Neural cell (in vitro differentiated cells): Measurements from ENCODE around the gene NBEA.

Experiments used
- EP300 ChIP-seq: fragments of 450-650 bp; conservative IDR thresholded peaks from 2 replicates; pipeline ENCODE4 v1.6.1; 2014; ENCODE audit warnings: antibody characterized with exemption, mild to moderate bottlenecking, moderate library complexity; ENCODE audit not compliant: poor library complexity, severe bottlenecking
- EZH2 ChIP-seq: fragments of 200-600, 300-800 bp; shearing (Covaris generic), sonication (generic); IDR thresholded peaks from 2 replicates; pipeline ENCODE4 v1.6.1; 2014; ENCODE audit warnings: antibody characterized with exemption, low read length, borderline replicate concordance, mild to moderate bottlenecking; ENCODE audit not compliant: insufficient read depth, poor library complexity, severe bottlenecking
- POLR2AphosphoS5 ChIP-seq: IDR thresholded peaks from 2 replicates; pipeline ENCODE4 v1.6.1; 2012
- TF ChIP-seq, protein P1 (sequence below): fragments of 450-650 bp; IDR thresholded peaks from 2 replicates; pipeline ENCODE4 v1.5.1; 2014; ENCODE audit warnings: antibody characterized with exemption, mild to moderate bottlenecking, moderate library complexity; ENCODE audit not compliant: poor library complexity, severe bottlenecking

DNA sequence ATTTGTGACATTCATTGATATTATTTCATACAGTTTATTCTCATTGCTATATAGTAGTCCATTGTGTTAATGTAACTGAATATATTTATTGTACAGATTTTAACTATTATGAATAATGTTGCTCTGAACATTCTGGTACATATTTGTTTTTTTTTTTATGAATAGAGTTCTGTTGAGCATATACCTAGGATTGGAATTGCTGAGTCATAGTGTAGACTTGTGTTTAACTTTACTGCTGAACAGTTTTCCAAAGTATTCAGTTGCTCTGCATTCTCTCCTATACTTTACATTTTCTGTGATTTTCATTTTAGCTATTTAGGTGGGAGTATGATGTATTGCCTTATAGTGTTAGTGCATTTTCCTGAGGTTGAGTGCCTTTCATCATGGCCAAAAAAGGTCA lies 436.9 kb downstream of the NBEA start:
- TF ChIP-seq, protein P1, sequence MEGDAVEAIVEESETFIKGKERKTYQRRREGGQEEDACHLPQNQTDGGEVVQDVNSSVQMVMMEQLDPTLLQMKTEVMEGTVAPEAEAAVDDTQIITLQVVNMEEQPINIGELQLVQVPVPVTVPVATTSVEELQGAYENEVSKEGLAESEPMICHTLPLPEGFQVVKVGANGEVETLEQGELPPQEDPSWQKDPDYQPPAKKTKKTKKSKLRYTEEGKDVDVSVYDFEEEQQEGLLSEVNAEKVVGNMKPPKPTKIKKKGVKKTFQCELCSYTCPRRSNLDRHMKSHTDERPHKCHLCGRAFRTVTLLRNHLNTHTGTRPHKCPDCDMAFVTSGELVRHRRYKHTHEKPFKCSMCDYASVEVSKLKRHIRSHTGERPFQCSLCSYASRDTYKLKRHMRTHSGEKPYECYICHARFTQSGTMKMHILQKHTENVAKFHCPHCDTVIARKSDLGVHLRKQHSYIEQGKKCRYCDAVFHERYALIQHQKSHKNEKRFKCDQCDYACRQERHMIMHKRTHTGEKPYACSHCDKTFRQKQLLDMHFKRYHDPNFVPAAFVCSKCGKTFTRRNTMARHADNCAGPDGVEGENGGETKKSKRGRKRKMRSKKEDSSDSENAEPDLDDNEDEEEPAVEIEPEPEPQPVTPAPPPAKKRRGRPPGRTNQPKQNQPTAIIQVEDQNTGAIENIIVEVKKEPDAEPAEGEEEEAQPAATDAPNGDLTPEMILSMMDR: no peak
- no peak for TF ChIP-seq EZH2
- TF ChIP-seq EP300: no peak
- TF ChIP-seq POLR2AphosphoS5: no peak
